ENCODE data around the gene ANKRD11. TPM values are rescaled to one million over a fixed set of nuclear protein-coding genes. Genes with fewer than 3 reads are reported as not detected.
"Not testable (repeated sequence)": the region's sequence is repeated elsewhere in the genome, so short reads cannot be mapped to it uniquely, and the experiment has no call there.

Gene ANKRD11
- total RNA-seq, 4 donors from 2014 or later: 75.6 to 183 (median 108) TPM

- 71 to 72% methylated on average over 5 of the region's 5 CpGs for WGBS, 2 donors
Observed at GRCh38 chr16:89475144-89475543, 15.2 kb downstream of the ANKRD11 start.

GRCh38 chr16:89473791-89474414, 16.5 kb downstream of the ANKRD11 start:
- DNase-seq (ENCODE audit: low spot score in 2 of 2): no peak
- intact Hi-C loops (cut with DNase I; ENCODE audit: low total_unique reads): no loop called here
- TF ChIP-seq POLR2A (IDR thresholded peaks at IDR 0.05) (no peak), CTCF (IDR thresholded peaks at IDR 0.05) (no peak)
- no peak overlapping the region for H3K4me3 ChIP-seq (ENCODE audit: low read depth, poor library complexity, severe bottlenecking)
- WGBS, 2 donors: 71% methylated on average over 9 of the region's 9 CpGs

More at GRCh38 chr16:89475144-89475543, 15.2 kb downstream of the ANKRD11 start:
- intact Hi-C loops (cut with DNase I; ENCODE audit: low total_unique reads): no loop called here
- no peak for TF ChIP-seq POLR2A (IDR thresholded peaks at IDR 0.05)
- TF ChIP-seq CTCF (IDR thresholded peaks at IDR 0.05): no peak
- H3K4me3 ChIP-seq (ENCODE audit: low read depth, poor library complexity, severe bottlenecking): no peak overlapping the region
- DNase-seq (ENCODE audit: low spot score in 2 of 2): no peak

GRCh38 chr16:89473136-89473712, 17.1 kb downstream of the ANKRD11 start:
- DNase-seq (ENCODE audit: low spot score in 2 of 2): no peak
- TF ChIP-seq POLR2A (IDR thresholded peaks at IDR 0.05) (no peak), CTCF (IDR thresholded peaks at IDR 0.05) (no peak)
- H3K4me3 ChIP-seq (ENCODE audit: low read depth, poor library complexity, severe bottlenecking): no peak overlapping the region
- 85 to 91% methylated on average over 7 of the region's 7 CpGs for WGBS, 2 donors
- intact Hi-C loops (cut with DNase I; ENCODE audit: low total_unique reads): no loop called here

- DNase-seq (ENCODE audit: low spot score in 2 of 2): no peak
- H3K4me3 ChIP-seq (ENCODE audit: low read depth, poor library complexity, severe bottlenecking): no peak overlapping the region
- no peak for TF ChIP-seq CTCF (IDR thresholded peaks at IDR 0.05)
- TF ChIP-seq POLR2A (IDR thresholded peaks at IDR 0.05): no peak
- 74 to 82% methylated on average over 2 of the region's 2 CpGs for WGBS, 2 donors
- intact Hi-C loops (cut with DNase I; ENCODE audit: low total_unique reads): no loop called here
Observed at GRCh38 chr16:89472711-89473075, 17.7 kb downstream of the ANKRD11 start.

GRCh38 chr16:89467382-89467781, 23.0 kb downstream of the ANKRD11 start:
- intact Hi-C loops (cut with DNase I; ENCODE audit: low total_unique reads): no loop called here
- TF ChIP-seq POLR2A (IDR thresholded peaks at IDR 0.05): no peak
- TF ChIP-seq CTCF (IDR thresholded peaks at IDR 0.05): no peak
- 90 to 92% methylated on average over 7 of the region's 7 CpGs for WGBS, 2 donors
- H3K4me3 ChIP-seq (ENCODE audit: low read depth, poor library complexity, severe bottlenecking): no peak overlapping the region
- DNase-seq (ENCODE audit: low spot score in 2 of 2): no peak

- TF ChIP-seq POLR2A (IDR thresholded peaks at IDR 0.05) (no peak), CTCF (IDR thresholded peaks at IDR 0.05) (no peak)
- WGBS, 2 donors: 80 to 89% methylated on average over 5 of the region's 5 CpGs
Observed at GRCh38 chr16:89466920-89467319, 23.4 kb downstream of the ANKRD11 start.

GRCh38 chr16:89463312-89463711, 27.0 kb downstream of the ANKRD11 start:
- DNase-seq (ENCODE audit: low spot score in 2 of 2); H3K4me3 ChIP-seq (ENCODE audit: low read depth, poor library complexity, severe bottlenecking); intact Hi-C loops (cut with DNase I; ENCODE audit: low total_unique reads): not testable (repeated sequence)
- WGBS, 2 donors: 48 to 66% methylated on average over 5 of the region's 5 CpGs

More at GRCh38 chr16:89466920-89467319, 23.4 kb downstream of the ANKRD11 start:
- no peak overlapping the region for H3K4me3 ChIP-seq (ENCODE audit: low read depth, poor library complexity, severe bottlenecking)
- intact Hi-C loops (cut with DNase I; ENCODE audit: low total_unique reads): no loop called here
- no peak for DNase-seq (ENCODE audit: low spot score in 2 of 2)

- 97% methylated on average over 11 of the region's 30 CpGs; no CpG with 5 or more reads in 1 of the 2 donors for WGBS, 2 donors
- DNase-seq (ENCODE audit: low spot score in 2 of 2); H3K4me3 ChIP-seq (ENCODE audit: low read depth, poor library complexity, severe bottlenecking); intact Hi-C loops (cut with DNase I; ENCODE audit: low total_unique reads): not testable (repeated sequence)
Observed at GRCh38 chr16:89462639-89463038, 27.7 kb downstream of the ANKRD11 start.
